Measurements from ENCODE around the gene SCAMP2.
A peak's percentile ranks its signal among the peaks of the same experiment; 100 is the strongest.
"Not testable (repeated sequence)": the region's sequence is repeated elsewhere in the genome, so short reads cannot be mapped to it uniquely, and the experiment has no call there.

The SCAMP2 gene

DNA sequence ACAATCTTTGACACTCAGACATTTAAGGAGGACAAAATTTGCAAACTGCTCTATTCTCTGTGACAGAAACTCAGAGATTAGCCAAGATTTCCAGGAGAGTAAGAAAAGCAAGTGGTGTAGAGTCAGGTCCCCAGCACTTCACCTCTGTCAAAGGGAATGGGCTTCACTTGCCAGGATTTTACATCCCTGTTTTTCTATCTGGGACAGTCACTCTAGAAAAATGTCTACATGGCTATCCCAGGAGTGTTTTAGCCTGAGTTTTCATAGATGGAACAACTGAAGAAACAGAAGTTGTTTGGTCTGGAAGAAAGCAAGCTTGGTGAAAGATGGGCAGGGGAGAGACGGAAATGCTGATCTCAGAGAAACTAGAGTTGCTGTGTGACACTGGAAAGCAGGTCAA is 30.5 kb upstream of the SCAMP2 start:
- H3K9me3 ChIP-seq (ENCODE audit: insufficient read depth, low read depth, low read length), result no peaks in the 10 kb centered on the region; the same call in 1 of the 2 replicates
- H3K27ac ChIP-seq (ENCODE audit: low read length), result no peak overlapping the region
- H3K9ac ChIP-seq (ENCODE audit: low read depth, low read length), result no peak overlapping the region
- H3K4me1 ChIP-seq (ENCODE audit: insufficient read depth, low read length), result no peaks in the 10 kb centered on the region
- H3K27me3 ChIP-seq (ENCODE audit: insufficient read depth, low read length), result no peaks in the 10 kb centered on the region
- peaks cover 62% of the 10 kb centered on the region for H3K36me3 ChIP-seq (ENCODE audit: insufficient read depth, low read depth, low read length)
- H3K4me3 ChIP-seq (ENCODE audit: low read length), result no peak overlapping the region

DNA sequence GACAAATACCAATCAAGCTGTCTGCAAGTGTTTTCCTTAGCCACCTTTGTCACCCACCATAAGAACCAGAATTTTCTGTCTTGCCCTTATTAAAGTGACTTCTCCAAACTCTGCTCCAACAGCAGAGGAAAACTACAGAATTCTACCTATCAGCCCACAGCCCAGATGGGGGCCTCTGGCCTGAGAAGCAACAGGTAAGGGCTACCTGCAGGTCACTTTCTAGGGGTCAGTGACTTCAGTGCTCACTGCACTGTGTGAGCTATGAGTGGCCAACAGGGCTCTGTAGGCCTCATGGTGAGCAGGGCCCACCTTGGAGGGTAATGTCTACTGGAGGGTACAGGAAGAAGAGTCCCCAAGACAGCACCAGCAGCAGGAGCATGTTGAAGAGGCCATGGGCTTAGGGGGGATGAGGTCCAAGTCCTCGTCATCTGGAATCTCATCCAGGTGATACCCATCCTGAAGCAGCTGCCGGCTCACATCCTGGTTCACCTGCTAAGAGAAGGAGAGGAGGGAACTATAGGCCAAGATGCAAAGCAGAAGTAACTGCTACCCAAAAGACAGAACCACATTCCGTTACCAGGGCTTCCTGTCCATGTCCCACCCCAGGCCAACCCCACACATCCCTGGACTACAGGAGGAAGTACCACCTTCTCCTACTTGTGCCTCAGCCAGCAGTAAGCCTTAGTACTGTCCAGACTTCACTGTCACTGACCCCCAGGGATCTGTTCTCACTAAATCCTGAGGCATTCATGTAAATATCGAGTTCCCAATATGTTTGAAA is 29.3 kb upstream of the SCAMP2 start:
- H3K4me1 ChIP-seq (ENCODE audit: insufficient read depth, low read length), result no peaks in the 10 kb centered on the region
- no peak overlapping the region for H3K9ac ChIP-seq (ENCODE audit: low read depth, low read length)
- peaks cover 70% of the 10 kb centered on the region for H3K36me3 ChIP-seq (ENCODE audit: insufficient read depth, low read depth, low read length)
- H3K27me3 ChIP-seq (ENCODE audit: insufficient read depth, low read length), result no peaks in the 10 kb centered on the region
- no peaks in the 10 kb centered on the region for H3K9me3 ChIP-seq (ENCODE audit: insufficient read depth, low read depth, low read length)
- H3K27ac ChIP-seq (ENCODE audit: low read length), result no peak overlapping the region
- no peak overlapping the region for H3K4me3 ChIP-seq (ENCODE audit: low read length)

DNA sequence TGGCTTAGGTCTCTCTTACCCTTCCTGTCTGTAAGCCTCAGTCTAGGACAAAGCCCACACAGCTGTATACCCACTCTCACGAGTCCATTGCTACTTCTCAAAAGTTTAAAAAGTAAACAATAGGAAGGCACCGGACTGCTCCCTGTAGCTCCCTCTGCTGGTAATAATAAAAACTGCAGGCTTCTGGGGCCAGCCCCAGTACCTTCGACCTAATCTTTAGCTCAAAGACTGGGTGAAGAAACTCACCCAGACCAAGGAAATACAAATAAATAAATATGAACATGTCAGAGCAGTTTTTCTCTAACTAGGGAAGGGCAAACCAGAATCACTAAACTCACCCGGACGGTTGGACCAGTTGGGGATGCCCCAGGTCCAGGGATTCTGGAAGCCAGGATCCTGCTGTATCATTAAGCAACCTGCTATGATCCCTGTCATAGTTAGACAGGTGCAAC is 28.5 kb upstream of the SCAMP2 start:
- no peaks in the 10 kb centered on the region for H3K9me3 ChIP-seq (ENCODE audit: insufficient read depth, low read depth, low read length)
- no peak overlapping the region for H3K9ac ChIP-seq (ENCODE audit: low read depth, low read length)

DNA sequence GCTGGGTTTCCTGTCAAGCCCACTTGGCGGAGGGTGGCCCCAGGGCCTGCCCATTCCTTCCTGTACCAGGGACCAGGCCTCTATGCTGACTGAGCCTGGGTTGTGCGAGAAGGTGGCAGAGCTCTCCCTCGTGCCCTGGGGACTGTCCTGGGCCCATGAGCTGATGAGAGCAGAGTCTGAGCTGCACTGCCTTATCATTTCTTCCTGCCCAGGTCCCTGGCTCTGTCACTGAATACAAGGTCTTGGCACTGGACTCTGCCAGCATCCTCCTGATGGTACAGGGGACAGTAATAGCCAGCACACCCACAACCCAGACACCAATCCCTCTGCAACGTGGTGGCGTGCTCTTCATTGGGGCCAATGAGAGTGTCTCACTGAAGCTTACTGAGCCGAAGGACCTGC is 24.1 kb upstream of the SCAMP2 start:
- Histone ChIP-seq H3K9me3 (ENCODE audit: insufficient read depth, low read depth, low read length) (no peaks in the 10 kb centered on the region), H3K27me3 (ENCODE audit: insufficient read depth, low read length) (no peaks in the 10 kb centered on the region), H3K27ac (ENCODE audit: low read length) (no peak overlapping the region), H3K4me1 (ENCODE audit: insufficient read depth, low read length) (no peaks in the 10 kb centered on the region), H3K36me3 (ENCODE audit: insufficient read depth, low read depth, low read length) (peaks cover 72% of the 10 kb centered on the region), H3K4me3 (ENCODE audit: low read length) (no peak overlapping the region), H3K9ac (ENCODE audit: low read depth, low read length) (no peak overlapping the region)

More for the DNA sequence above, 28.5 kb upstream of the SCAMP2 start:
- Histone ChIP-seq H3K27ac (ENCODE audit: low read length) (no peak overlapping the region), H3K4me1 (ENCODE audit: insufficient read depth, low read length) (no peaks in the 10 kb centered on the region), H3K4me3 (ENCODE audit: low read length) (no peak overlapping the region), H3K27me3 (ENCODE audit: insufficient read depth, low read length) (no peaks in the 10 kb centered on the region), H3K36me3 (ENCODE audit: insufficient read depth, low read depth, low read length) (peaks cover 78% of the 10 kb centered on the region)

DNA sequence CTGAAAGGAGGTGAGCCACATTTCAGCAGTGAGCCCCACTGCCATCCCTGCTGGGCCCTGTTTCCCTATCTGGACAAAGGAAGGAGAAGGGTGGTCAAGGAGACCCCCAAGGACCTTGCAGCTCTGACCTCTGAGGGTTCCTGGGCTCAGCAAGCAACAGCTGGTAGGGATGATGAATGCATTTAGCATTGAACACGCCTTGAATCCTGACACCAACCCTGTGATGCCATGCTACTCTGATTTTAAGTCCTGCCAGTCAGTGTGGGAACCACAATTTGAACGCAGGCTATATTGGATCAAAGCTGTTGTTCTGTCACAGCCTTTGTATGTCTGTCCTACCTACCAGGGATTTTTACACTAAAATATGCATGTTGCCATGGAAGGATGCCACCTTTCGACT is 23.2 kb upstream of the SCAMP2 start:
- H3K4me1 ChIP-seq (ENCODE audit: insufficient read depth, low read length), result no peaks in the 10 kb centered on the region
- no peaks in the 10 kb centered on the region for H3K27me3 ChIP-seq (ENCODE audit: insufficient read depth, low read length)
- no peak overlapping the region for H3K9ac ChIP-seq (ENCODE audit: low read depth, low read length)
- H3K4me3 ChIP-seq (ENCODE audit: low read length), result no peak overlapping the region
- H3K27ac ChIP-seq (ENCODE audit: low read length), result no peak overlapping the region
- H3K36me3 ChIP-seq (ENCODE audit: insufficient read depth, low read depth, low read length), result peaks cover 70% of the 10 kb centered on the region
- no peaks in the 10 kb centered on the region for H3K9me3 ChIP-seq (ENCODE audit: insufficient read depth, low read depth, low read length)

DNA sequence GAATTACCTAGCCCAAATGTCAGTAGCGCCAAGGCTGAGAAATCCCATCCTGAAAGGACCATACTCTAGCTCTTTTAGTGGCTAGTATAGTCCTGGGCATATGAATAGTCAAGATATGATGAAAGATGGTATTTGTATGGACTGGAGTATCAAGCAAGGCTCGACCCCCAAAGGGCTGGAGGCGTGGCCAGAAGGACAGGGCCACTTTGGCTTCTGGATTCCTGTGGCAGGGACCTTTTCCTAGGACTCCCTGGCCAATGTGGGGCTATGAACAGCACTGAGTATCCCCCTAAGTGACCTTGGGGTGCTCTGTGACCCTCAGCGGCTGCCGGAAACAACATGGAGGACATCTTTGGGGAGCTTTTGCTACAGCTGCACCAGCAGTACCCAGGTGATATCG is 22.7 kb upstream of the SCAMP2 start:
- no peaks in the 10 kb centered on the region for H3K9me3 ChIP-seq (ENCODE audit: insufficient read depth, low read depth, low read length)
- no peaks in the 10 kb centered on the region for H3K27me3 ChIP-seq (ENCODE audit: insufficient read depth, low read length)
- H3K4me1 ChIP-seq (ENCODE audit: insufficient read depth, low read length), result no peaks in the 10 kb centered on the region
- no peak overlapping the region for H3K9ac ChIP-seq (ENCODE audit: low read depth, low read length)
- H3K36me3 ChIP-seq (ENCODE audit: insufficient read depth, low read depth, low read length), result peaks cover 67% of the 10 kb centered on the region
- no peak overlapping the region for H3K27ac ChIP-seq (ENCODE audit: low read length)
- H3K4me3 ChIP-seq (ENCODE audit: low read length), result no peak overlapping the region

DNA sequence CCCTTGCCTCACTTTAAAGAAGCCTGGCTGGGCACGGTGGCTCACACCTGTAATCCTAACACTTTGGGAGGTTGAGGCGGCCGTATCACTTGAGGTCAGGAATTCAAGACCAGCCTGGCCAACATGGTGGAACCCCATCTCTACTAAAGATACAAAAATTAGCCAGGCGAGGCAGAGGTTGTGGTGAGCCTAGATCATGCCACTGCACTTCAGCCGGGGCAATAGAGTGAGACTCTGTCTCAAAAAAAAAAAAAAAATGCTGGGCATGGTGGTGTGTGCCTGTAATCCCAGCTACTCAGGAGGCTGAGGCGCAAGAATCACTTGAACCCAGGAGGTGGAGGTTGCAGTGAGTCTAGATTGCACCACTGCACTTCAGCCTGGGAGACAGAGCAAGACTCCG is 21.2 kb upstream of the SCAMP2 start:
- not testable (repeated sequence) for H3K4me1 ChIP-seq (ENCODE audit: insufficient read depth, low read length); H3K27me3 ChIP-seq (ENCODE audit: insufficient read depth, low read length); H3K9ac ChIP-seq (ENCODE audit: low read depth, low read length); H3K9me3 ChIP-seq (ENCODE audit: insufficient read depth, low read depth, low read length); H3K27ac ChIP-seq (ENCODE audit: low read length); H3K4me3 ChIP-seq (ENCODE audit: low read length)
- H3K36me3 ChIP-seq (ENCODE audit: insufficient read depth, low read depth, low read length), result peaks cover 53% of the 10 kb centered on the region

DNA sequence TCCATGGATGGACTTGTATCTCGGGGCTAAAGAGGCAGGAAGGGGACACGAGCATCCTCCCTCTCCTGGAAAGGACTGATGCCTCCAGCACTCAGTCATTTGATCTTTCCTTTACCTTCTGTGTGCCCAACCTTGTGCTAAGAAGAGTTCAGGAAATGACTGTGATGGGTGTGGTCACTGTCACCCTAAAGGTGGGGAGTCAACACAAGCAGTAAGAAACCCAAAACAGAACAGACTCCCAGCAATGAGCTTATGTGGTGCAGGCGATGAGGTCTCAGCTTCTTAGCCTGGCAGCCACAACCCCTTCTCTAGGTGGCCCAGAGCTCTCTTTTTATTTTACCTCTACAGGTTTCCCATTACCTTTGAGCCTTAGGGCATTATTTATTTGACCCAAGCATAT is 20.5 kb upstream of the SCAMP2 start:
- Histone ChIP-seq H3K27me3 (ENCODE audit: insufficient read depth, low read length) (no peaks in the 10 kb centered on the region; the same call in 1 of the 2 replicates), H3K9me3 (ENCODE audit: insufficient read depth, low read depth, low read length) (no peaks in the 10 kb centered on the region), H3K4me1 (ENCODE audit: insufficient read depth, low read length) (no peaks in the 10 kb centered on the region), H3K9ac (ENCODE audit: low read depth, low read length) (no peak overlapping the region), H3K36me3 (ENCODE audit: insufficient read depth, low read depth, low read length) (peaks cover 45% of the 10 kb centered on the region), H3K27ac (ENCODE audit: low read length) (no peak overlapping the region), H3K4me3 (ENCODE audit: low read length) (no peak overlapping the region)

DNA sequence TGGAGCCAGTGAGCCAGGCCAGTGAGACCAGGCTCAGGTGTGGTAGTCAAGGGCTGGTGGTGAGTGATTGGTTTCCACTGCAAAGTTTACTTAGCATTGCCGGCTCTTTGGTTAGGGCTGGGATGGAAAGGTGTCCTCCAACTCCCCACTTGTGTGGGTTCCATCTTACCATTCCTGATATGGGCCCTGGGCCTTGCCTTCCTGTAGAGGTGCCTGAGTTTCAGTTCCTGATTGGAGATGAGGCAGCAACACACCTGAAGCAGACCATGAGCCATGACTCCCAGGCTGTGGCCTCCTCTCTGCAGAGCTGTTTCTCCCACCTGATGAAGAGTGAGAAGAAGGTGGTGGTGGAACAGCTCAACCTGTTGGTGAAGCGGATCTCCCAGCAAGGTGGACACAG is 19.8 kb upstream of the SCAMP2 start:
- Histone ChIP-seq H3K27ac (ENCODE audit: low read length) (no peak overlapping the region), H3K9me3 (ENCODE audit: insufficient read depth, low read depth, low read length) (no peaks in the 10 kb centered on the region), H3K4me1 (ENCODE audit: insufficient read depth, low read length) (no peaks in the 10 kb centered on the region), H3K36me3 (ENCODE audit: insufficient read depth, low read depth, low read length) (peaks cover 42% of the 10 kb centered on the region), H3K9ac (ENCODE audit: low read depth, low read length) (no peak overlapping the region), H3K27me3 (ENCODE audit: insufficient read depth, low read length) (no peaks in the 10 kb centered on the region; the same call in 1 of the 2 replicates), H3K4me3 (ENCODE audit: low read length) (no peak overlapping the region)

DNA sequence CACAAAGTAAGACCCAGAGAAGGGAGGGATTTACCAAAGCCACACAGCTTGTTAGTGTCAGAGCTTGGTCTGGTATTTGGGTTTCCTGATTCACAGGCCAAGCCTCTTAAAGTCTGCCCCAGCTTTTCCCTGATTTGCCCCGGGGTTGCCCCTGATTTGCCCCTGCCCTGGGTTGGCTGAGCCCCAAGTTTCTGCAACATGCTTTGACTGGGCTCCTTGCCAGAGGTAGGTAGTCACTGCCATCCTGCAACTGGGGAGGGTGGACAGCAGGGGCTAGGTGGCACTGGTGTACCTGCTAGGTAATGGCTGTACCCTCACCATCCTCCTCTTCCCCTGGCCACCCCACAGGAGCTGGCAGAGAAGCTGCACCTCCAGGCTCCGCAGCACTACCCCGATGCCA is 19.1 kb upstream of the SCAMP2 start:
- H3K27ac ChIP-seq (ENCODE audit: low read length), result no peak overlapping the region
- no peaks in the 10 kb centered on the region; the same call in 1 of the 2 replicates for H3K27me3 ChIP-seq (ENCODE audit: insufficient read depth, low read length)
- peaks cover 36% of the 10 kb centered on the region for H3K36me3 ChIP-seq (ENCODE audit: insufficient read depth, low read depth, low read length)
- no peak overlapping the region for H3K4me3 ChIP-seq (ENCODE audit: low read length)
- H3K9me3 ChIP-seq (ENCODE audit: insufficient read depth, low read depth, low read length), result no peaks in the 10 kb centered on the region
- no peaks in the 10 kb centered on the region for H3K4me1 ChIP-seq (ENCODE audit: insufficient read depth, low read length)
- no peak overlapping the region for H3K9ac ChIP-seq (ENCODE audit: low read depth, low read length)

DNA sequence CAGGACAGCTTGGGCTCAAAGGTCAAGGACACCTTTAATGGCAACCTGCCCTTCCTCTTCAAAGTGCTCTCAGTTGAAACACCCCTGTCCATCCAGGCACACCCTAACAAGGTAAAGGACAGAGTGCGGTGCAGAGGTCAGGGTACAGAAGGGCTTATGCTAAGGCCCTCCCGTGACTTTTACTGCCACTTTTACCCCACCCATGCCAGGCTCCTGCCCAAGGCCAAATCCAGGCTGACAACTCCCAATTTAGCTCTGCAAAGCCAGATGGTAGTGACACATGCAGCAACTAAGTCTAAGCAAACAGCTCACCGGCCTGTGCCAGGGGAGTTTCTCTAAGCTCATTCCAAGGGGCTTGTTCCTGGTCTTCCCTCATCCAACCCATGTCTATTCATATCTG is 18.3 kb upstream of the SCAMP2 start:
- Histone ChIP-seq H3K4me3 (ENCODE audit: low read length) (no peak overlapping the region), H3K4me1 (ENCODE audit: insufficient read depth, low read length) (no peaks in the 10 kb centered on the region), H3K9me3 (ENCODE audit: insufficient read depth, low read depth, low read length) (no peaks in the 10 kb centered on the region), H3K27ac (ENCODE audit: low read length) (no peak overlapping the region), H3K27me3 (ENCODE audit: insufficient read depth, low read length) (no peaks in the 10 kb centered on the region; the same call in 1 of the 2 replicates), H3K9ac (ENCODE audit: low read depth, low read length) (no peak overlapping the region), H3K36me3 (ENCODE audit: insufficient read depth, low read depth, low read length) (peaks cover 28% of the 10 kb centered on the region)

DNA sequence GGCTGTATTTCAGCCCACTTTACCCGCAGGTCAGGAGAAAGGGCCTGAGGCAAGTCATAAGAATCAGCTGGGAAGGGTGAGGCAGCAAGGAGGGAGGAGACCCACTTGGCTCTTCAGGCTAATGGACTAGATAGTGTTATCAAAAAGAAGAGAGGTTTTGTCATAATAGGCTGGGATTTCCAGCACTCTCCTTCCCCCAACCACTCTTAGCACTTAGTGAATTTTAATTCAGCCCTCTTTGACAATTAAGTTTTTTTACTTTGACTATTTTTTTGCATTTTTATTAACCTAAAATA is 17.4 kb upstream of the SCAMP2 start:
- Histone ChIP-seq H3K4me3 (ENCODE audit: low read length) (peak overlapping the region; percentile 89), H3K27ac (ENCODE audit: low read length) (no peak overlapping the region)

More for the DNA sequence above, 17.4 kb upstream of the SCAMP2 start:
- Histone ChIP-seq H3K27me3 (ENCODE audit: insufficient read depth, low read length) (no peaks in the 10 kb centered on the region; the same call in 1 of the 2 replicates), H3K9ac (ENCODE audit: low read depth, low read length) (peak overlapping the region; percentile 85; the same call in 1 of the 2 replicates), H3K36me3 (ENCODE audit: insufficient read depth, low read depth, low read length) (peaks cover 24% of the 10 kb centered on the region), H3K4me1 (ENCODE audit: insufficient read depth, low read length) (no peaks in the 10 kb centered on the region), H3K9me3 (ENCODE audit: insufficient read depth, low read depth, low read length) (no peaks in the 10 kb centered on the region)

Measured in iPS-20b (cell line).